ENCODE measurements around the gene SLAMF6.

DNA sequence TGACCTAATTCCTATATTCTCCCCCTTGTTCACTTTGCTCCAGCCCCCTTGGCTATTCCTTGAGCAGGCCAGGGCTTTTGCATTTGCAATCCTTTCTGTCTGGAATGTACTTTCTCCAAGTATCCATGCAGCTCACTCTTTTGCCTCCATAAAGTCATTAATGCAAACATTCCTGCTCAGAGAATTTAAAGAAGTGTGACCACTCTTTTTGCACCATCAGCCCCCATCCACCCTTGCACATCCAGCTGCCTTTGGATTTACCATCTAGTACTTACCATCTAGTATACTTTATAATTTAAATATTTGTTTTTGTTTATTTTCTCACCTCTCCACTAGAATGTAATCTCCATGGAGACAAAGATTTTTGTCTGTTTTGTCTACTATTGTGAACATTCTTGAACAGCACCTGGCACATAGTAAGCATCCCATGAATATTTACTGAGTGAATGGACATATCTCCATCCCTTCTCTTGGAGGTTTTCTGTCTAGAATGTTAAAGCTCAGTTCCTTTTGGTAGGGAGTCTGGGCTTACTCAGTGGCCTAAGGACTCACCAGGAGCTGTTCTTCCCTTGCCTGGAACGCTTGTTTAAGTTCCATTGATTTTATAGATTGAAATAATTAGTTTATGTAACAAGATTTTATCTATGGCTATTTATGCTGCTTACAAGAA is 22.6 kb downstream of the SLAMF6 start:
- TF ChIP-seq, protein P1, sequence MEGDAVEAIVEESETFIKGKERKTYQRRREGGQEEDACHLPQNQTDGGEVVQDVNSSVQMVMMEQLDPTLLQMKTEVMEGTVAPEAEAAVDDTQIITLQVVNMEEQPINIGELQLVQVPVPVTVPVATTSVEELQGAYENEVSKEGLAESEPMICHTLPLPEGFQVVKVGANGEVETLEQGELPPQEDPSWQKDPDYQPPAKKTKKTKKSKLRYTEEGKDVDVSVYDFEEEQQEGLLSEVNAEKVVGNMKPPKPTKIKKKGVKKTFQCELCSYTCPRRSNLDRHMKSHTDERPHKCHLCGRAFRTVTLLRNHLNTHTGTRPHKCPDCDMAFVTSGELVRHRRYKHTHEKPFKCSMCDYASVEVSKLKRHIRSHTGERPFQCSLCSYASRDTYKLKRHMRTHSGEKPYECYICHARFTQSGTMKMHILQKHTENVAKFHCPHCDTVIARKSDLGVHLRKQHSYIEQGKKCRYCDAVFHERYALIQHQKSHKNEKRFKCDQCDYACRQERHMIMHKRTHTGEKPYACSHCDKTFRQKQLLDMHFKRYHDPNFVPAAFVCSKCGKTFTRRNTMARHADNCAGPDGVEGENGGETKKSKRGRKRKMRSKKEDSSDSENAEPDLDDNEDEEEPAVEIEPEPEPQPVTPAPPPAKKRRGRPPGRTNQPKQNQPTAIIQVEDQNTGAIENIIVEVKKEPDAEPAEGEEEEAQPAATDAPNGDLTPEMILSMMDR (IDR thresholded peaks at IDR 0.05): no peak
- no peak for TF ChIP-seq POLR2A (IDR thresholded peaks at IDR 0.05)
